Activated T-cell treated with anti-CD3 and anti-CD28 coated beads for 1 hour (primary cell): Measurements from ENCODE around the gene CUBN.

ENCODE experiments used
- DNase-seq: peaks from one replicate; pipeline ENCODE4 v3.0.0-alpha.2; 2020; ENCODE audit warnings: low read depth

CUBN gene

GRCh38 chr10:16987976-16988610 lies 141.5 kb downstream of the CUBN start:
- DNase-seq = no peak

GRCh38 chr10:16987206-16987621 lies 142.4 kb downstream of the CUBN start:
- no peak for DNase-seq

GRCh38 chr10:16986406-16987205 lies 143.0 kb downstream of the CUBN start:
- DNase-seq = no peak

- DNase-seq = no peak
Observed at GRCh38 chr10:16986082-16986405, 143.6 kb downstream of the CUBN start.

GRCh38 chr10:16984242-16984641 lies 145.4 kb downstream of the CUBN start:
- DNase-seq = no peak

GRCh38 chr10:16976803-16977202 lies 152.8 kb downstream of the CUBN start:
- DNase-seq = no peak

GRCh38 chr10:16975188-16975587 lies 154.4 kb downstream of the CUBN start:
- DNase-seq = no peak

- DNase-seq = no peak
Observed at GRCh38 chr10:16968416-16969041, 161.1 kb downstream of the CUBN start.

GRCh38 chr10:16967866-16968415 lies 161.7 kb downstream of the CUBN start:
- no peak for DNase-seq

- no peak for DNase-seq
Observed at GRCh38 chr10:16966991-16967865, 162.4 kb downstream of the CUBN start.

- DNase-seq = no peak
Observed at GRCh38 chr10:16965740-16966447, 163.7 kb downstream of the CUBN start.

- no peak for DNase-seq
Observed at GRCh38 chr10:16965344-16965616, 164.3 kb downstream of the CUBN start.

- no peak for DNase-seq
Observed at GRCh38 chr10:16964576-16965343, 164.9 kb downstream of the CUBN start.

- no peak for DNase-seq
Observed at GRCh38 chr10:16960551-16960950, 169.1 kb downstream of the CUBN start.

- DNase-seq = no peak
Observed at GRCh38 chr10:16957038-16957437, 172.6 kb downstream of the CUBN start.

- no peak for DNase-seq
Observed at GRCh38 chr10:16954280-16955030, 175.2 kb downstream of the CUBN start.

- no peak for DNase-seq
Observed at GRCh38 chr10:16953270-16953669, 176.3 kb downstream of the CUBN start.

- no peak for DNase-seq
Observed at GRCh38 chr10:16952610-16953009, 177.0 kb downstream of the CUBN start.

GRCh38 chr10:16952080-16952479 lies 177.5 kb downstream of the CUBN start:
- DNase-seq = no peak
